Inflammatory macrophage (primary cell): ENCODE measurements around the gene TLE4.
"Not testable (repeated sequence)": the region's sequence is repeated elsewhere in the genome, so short reads cannot be mapped to it uniquely, and the experiment has no call there.

Experiments
- DNase-seq, 2 donors: peaks; one replicate each; pipeline ENCODE4 v3.0.0-alpha.2; 2020 to 2022

TLE4 gene

GRCh38 chr9:79744521-79744920, 172.8 kb downstream of the TLE4 start:
- DNase-seq: no peak

DNA sequence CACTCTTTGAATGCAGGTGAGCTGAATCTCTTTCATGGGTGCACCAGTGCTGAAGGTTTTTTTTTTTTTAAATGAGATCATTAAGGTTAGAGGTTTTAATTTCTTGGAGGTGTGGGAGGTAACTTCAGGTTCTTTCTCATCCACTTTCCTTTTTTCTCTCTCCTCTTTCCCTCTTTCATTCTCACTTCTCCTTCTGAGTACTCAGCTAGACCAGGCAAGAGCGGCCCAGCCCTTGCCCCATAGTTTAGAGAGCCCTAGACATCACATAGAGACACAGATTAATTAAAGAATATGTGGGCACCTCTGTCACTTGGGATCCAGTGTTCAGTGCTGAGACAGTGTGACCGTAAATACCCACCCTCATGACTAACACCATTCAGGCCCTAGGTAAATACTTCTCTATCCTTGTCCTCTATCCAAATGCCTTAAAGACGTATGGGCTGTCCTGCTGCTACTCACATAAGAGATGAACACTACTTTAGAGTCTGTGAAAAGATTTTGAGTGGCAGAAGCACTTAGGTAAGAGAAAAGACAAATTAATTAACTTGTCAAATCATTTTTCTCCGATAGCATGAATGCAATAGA, 174.1 kb downstream of the TLE4 start:
- DNase-seq: no peak

DNA sequence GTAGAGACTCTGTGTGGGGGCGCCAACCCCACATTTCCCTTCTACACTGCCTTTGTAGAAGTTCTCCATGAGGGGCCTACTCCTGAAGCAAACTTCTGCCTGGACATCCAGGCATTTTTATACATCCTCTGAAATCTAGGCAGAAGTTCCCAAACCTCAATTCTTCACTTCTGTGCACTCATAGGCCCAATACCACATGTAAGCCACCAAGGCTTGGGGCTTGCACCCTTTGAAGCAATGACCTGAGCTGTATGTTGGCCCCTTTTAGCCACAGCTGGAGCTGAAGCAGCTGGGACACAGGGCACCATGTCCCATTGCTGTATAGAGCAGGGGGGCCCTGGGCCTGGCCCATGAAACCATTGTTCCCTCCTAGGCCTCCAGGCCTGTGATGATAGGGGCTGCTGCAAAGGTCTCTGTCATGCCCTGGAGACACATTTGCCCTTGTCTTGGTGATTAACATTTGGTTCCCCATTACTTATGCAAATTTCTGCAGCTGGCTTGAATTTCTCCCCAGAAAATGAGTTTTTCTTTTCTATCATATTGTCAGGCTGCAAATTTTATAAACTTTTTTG, 180.2 kb downstream of the TLE4 start:
- DNase-seq: not testable (repeated sequence)

DNA sequence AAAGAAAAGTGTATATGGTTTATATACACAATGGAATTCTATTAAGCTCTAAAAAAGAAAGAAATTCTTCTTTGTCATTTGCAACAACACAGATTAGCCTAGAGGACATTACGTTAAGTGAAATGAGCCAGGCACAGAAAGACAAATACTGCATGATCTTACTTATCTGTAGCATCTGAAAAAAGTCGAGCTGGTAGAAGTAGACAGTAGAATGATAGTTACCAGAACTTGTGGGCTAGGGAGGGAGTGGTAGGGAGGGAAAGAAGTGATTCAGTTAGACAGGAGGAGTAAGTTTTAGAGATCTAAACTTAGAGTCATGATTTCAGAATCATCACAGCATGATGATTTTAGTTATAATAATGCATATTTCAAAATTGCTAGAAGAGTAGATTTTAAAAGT, 184.6 kb downstream of the TLE4 start:
- no peak for DNase-seq

GRCh38 chr9:79757074-79757473, 185.3 kb downstream of the TLE4 start:
- DNase-seq: no peak

- DNase-seq: no peak
Measured at GRCh38 chr9:79757881-79758669, 186.3 kb downstream of the TLE4 start.

GRCh38 chr9:79759460-79759859, 187.7 kb downstream of the TLE4 start:
- DNase-seq: no peak

DNA sequence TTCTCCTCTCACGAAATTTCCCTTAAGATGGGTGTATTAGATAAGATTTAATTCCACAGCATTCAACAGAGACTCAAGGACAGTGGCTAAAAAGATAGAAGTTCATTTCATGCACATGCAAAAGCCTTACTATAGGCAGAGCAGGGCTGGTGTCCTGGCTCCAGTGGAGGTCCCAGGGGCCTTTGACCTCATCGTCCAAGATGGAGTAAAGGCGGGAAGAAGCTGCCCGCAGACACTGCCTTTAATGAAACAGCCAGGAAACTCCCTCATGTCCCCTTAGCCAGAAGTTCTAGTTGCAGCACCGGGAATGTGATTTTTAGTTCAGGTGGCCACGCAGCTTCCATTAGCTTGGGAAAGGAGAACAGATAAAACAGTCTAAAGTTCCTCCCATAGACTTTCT, 190.3 kb downstream of the TLE4 start:
- no peak for DNase-seq

DNA sequence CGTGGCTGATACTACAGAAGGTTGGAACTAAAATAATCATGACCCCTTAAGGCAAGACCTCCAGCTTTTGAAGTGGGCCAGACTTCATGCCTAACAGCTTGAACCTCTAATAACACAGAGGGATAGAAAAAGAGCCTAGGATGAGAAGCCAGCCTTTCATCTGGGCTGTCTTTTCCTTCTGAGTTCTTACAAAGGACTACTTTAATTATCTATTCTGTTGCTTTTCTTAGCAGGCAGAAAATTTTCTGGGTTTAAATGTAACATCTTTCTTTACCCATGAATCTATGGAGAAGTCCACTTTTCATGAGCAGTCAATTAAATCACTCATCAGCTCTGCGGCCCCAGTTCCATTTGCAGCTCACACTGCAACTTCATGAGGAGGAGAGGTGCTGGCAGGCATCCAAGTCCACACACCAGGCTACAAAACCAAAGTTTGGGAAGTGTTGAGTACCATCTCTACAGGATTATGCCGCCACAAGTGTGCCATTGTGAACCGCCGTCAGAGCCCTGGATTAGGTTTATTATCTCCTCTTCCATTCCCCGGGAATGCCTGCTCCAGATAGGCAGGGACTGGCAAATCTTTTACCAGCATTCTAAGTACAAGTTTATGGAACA, 192.0 kb downstream of the TLE4 start:
- DNase-seq: no peak

- DNase-seq: no peak
Measured at GRCh38 chr9:79764374-79764773, 192.6 kb downstream of the TLE4 start.

- DNase-seq: no peak
Measured at GRCh38 chr9:79765466-79765865, 193.7 kb downstream of the TLE4 start.

- DNase-seq: no peak
Measured at GRCh38 chr9:79766091-79766490, 194.3 kb downstream of the TLE4 start.

DNA sequence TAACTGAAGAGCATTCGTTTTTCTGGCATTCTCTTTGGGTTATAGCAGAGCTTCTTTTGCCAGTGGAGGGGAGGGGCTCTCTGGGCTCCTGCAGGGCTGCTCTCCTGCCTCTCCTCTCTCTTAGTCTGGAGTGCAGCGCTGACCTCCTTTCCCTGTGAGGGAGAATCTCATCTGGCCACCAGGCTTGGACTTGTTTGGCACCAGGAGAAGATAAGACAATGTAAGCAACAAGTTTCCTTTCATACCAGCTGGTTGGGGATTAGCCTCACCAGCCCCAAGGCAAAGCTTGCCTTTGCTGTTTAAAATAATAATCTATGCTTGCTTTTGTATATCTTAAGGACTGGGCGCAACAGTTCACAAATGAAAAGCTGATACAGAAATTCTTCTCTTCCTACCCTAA, 196.4 kb downstream of the TLE4 start:
- no peak for DNase-seq

DNA sequence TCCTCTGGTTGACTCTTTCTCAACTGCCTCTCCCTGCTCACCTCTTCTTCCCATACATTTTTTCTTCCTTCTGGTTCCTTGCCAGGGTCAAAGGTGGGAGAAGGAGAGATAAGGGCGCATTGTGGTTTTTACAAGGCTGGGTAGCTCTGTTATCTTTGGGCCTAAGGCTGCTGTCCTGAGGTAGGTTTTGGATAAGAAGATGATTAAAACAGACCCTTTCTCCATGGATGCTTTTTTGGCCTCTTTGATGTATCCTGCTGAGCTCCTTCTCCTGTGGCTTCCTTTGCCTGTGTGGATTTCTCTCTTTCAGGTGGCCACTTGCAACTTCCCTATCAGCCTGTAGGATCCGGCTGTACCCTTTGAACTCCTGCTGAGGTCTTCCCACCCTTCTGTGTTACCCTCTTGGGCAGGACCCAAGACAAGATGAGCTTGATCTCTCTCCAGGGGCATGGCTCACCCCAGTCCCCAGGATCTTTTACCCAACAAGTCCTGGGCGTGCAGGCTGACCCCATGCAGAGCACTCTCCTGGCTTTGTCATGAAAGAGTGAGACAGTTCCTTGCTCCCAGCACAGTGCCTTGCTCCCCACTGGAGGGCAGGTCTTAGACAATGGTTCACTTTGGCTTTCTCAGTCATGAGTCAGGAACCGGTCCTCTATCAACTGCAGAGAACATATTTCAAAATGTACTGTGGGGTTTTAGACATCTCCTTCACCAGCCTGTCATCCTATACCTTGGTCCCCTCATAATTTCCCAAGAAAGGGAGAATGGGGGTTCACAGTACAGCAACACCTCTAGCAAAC, 197.9 kb downstream of the TLE4 start:
- no peak for DNase-seq

GRCh38 chr9:79774356-79774755, 202.6 kb downstream of the TLE4 start:
- DNase-seq: no peak
